ENCODE measurements around the gene STARD7.
"Not testable (repeated sequence)": the region's sequence is repeated elsewhere in the genome, so short reads cannot be mapped to it uniquely, and the experiment has no call there.

STARD7 gene

GRCh38 chr2:96146153-96146880 lies 62.3 kb downstream of the STARD7 start:
- peak; percentile 76 for DNase-seq

GRCh38 chr2:96145848-96146152 lies 62.8 kb downstream of the STARD7 start:
- DNase-seq = no peak

- DNase-seq = peak; percentile 75 to 83
Observed at GRCh38 chr2:96145036-96145847, 63.4 kb downstream of the STARD7 start, which contains the start of gene DUSP2. TSS of gene DUSP2 (minus strand) at chr2:96145440. CDS start at chr2:96145354, 86 bp downstream.

GRCh38 chr2:96144481-96145035 lies 64.1 kb downstream of the STARD7 start:
- peak in 1 of 2 experiments; percentile 17 for DNase-seq

DNA sequence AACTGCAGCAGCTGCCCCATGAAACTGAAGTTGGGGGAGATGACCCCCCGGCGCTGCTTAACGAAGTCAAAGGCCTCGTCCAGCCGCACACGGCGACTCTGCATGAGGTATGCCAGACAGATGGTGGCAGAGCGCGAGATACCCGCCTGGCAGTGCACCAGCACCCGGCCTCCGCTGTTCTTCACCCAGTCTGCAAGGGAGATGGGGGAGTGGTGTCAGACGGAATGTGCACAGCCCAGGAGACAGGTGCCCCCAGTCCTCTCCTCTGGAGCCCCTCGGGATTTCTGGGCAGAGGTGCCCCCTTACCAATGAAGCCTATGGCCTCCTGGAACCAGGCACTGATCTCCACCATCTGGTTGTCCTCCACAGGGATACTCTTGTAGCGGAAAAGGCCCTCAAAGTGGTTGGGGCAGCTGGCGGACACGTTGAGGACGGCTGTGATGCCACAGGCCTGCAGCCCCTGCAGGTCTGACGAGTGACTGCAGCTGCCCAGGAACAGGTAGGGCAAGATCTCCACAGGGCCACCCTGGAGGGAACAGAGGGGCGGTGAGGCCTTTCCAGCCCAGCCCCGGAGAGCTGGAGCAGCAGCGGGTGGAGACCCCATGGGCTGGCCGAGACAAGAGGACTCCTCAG lies 64.7 kb downstream of the STARD7 start:
- peak in 1 of 2 experiments; percentile 17 for DNase-seq

DNA sequence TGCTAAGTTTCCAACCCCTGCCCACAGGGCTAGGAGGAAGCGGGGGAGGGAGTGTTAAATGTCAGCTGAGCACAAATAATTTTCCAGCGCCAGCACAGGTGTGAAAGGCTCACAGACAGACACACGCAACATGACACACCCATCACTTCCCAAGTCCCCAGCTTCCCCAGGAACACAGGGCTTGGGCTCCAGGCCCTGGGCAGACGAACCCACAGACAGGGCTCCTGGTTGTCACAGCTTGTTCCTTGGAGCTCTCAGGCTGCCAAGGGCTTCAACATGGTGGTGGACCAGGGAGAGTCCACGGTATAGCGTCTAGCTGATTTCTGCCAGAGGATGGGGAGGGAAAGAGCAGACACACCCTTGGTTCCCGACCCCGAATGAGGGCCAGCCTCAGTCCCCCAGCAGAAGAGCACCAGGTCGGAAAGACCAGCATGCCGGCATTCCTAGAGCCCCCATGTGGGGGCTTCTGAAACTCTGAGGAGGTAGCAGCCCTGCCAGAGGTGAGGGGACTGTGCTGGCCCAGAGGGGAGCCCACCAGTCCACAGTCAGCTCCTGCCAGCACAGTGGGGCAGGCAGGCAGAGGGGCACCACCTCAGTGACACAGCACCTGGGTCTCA lies 65.3 kb downstream of the STARD7 start:
- no peak for DNase-seq

DNA sequence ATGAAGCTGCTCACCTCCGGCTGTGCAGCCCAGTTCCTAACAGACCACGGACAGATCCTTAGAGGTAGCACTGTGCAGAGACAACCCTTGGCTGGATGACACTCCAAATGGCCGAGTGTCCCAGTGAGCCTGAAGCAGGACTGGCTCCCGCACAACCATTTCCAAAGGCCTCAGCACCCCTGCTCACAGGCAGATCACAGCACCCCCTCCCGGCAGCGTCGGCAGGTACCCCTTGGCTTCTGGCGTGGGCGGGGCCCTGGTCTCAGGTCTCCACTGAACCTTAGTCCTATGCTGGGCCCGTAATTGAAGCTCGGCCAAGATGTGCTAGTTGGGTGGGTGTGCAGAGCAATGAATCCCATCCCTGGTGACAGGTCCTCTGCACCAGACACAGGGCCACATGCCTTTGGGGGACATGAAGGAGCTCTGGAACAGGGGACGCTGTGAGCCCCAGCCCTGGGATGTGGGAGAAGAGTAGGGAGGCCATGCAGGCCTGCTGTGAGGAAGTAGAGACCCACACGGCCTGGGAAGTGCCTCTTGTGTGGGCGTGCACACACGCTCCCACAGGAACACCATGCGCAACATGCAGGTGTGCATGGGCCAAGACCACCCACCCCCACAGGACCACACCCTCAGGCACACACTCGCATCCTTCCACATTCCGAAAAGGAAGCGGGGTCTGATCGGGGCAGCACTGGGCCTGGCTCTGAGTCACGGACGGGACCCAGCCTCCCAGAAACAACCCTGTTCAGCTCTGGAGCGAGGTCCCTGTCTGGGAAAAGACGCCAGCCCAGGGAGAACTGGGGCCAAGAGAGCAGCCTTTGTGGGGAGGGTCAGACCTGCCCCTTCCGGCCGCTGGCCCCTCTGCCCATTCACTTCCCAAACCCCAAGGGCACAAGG lies 66.2 kb downstream of the STARD7 start:
- DNase-seq = no peak

GRCh38 chr2:96141624-96141967 lies 67.0 kb downstream of the STARD7 start:
- not testable (repeated sequence) for DNase-seq

DNA sequence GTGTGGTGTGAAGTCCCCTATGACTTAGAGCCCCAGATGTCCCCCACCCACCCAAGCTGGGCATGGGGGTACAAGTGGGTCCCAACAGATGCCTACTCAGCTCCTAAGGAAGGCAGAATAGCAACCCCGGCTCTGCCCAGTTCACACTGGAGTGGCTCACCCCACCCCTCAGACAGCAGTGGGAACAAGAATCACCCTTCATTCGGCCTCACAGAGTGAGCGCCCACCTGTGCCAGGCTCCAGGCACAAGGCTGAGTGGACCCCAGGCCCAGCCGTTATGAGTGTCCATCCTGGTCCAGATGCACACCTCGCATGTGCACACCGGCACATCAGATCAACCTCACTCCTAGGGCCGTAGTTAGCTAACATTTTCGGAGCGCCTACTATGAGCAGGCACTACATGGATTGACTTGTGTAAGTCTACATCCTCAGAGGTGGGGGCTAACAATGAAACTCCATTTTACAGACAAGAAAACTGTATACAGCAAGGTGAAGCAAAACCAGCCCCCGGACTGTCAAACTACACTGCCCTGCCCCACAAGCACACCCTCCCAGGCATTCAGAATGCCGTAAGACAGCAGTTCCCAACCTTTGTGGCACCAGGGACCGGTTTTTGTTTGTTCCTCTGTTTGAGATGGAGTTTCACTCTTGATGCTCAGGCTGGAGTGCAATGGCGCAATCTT lies 67.5 kb downstream of the STARD7 start:
- no peak for DNase-seq

DNA sequence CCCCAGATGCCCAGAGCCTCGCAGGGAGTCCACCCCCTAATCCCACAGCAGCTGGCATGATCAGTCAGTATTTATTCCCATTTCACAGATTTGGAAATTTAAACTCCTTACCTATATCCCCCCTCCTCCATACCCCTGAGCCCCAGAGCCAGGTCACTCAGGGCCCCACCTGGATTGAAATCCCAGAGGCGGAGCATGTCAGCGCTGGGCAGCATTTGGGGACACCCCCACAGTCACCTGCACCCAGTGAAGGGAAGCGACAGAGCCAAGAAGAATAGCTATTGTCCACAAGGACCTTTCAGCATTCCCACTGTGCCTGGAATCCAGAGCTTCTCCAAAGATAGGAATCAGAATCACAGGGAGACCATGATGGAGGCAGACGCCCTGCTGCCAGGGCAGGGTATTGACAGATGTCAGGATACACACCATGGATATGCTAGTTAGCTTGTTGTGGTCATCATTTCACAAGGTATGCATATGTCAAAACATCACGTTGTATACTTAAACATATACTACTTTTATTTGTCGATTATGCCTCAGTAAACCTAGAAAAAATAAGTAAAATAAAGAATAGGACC lies 69.4 kb downstream of the STARD7 start:
- no peak for DNase-seq

GRCh38 chr2:96138179-96139145 lies 70.2 kb downstream of the STARD7 start, which contains the start of gene ASTL:
TSS of gene ASTL (minus strand) at chr2:96138502. CDS start at chr2:96138436, 66 bp downstream.
- peak; percentile 38 to 42 for DNase-seq

- no peak for DNase-seq
Observed at GRCh38 chr2:96137321-96138178, 71.1 kb downstream of the STARD7 start.

DNA sequence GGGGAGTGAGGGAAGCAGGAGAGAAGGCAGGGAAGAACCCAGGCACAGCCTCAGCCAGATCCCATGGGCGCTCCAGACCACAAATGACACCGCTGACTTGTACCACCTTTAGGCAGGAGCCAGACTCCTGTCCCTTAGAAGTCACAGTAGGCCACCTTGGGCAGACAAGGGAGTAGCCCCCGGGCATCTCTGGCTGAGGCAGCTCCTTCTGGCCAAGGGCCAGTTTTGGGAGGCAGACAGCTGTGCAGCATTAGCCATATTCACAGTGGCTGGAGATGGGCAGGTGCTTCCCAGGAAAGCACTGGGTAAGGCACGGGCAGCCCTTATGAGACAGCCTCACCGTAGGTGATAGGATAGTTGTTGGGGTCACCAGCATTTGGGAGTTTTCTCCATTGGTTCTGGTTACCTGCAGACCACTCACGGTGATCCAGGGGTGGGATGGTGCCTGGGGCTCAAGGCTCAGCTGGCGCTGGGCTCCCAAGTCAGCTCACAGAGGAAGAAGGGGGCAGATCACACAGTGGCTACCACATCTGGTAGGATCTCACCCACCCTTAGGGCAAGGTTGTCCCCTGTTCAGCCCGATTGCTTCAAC lies 72.4 kb downstream of the STARD7 start:
- no peak for DNase-seq

- DNase-seq = no peak
Observed at GRCh38 chr2:96135621-96136020, 73.0 kb downstream of the STARD7 start.

DNA sequence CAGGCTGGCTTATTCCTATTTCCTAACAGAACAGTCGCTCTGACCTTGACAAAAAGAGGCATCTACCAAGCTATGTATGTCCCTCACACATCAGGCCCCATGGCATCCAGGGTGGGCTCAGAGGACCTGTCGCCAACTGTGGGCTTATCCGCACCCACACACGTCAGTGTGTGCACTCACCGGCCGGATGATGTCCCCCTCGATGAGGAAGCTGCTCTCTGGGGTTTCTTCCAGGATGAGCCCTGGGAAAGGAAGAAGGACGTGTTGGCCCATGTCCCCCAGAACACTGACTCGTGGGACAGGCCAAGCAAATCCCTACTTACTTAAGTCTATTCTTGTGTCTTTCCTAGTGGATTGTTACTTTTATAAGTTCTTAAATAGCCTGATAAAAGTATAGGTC lies 73.5 kb downstream of the STARD7 start:
- no peak for DNase-seq
